ENCODE results near the gene RCN2.
"Not testable (repeated sequence)": the region's sequence is repeated elsewhere in the genome, so short reads cannot be mapped to it uniquely, and the experiment has no call there.

Gene RCN2

GRCh38 chr15:76935620-76936019, 4.1 kb downstream of the RCN2 start:
- no peak for DNase-seq

- no peak for DNase-seq
These were observed 5.1 kb downstream of the RCN2 start for GRCh38 chr15:76936671-76937070.

DNA sequence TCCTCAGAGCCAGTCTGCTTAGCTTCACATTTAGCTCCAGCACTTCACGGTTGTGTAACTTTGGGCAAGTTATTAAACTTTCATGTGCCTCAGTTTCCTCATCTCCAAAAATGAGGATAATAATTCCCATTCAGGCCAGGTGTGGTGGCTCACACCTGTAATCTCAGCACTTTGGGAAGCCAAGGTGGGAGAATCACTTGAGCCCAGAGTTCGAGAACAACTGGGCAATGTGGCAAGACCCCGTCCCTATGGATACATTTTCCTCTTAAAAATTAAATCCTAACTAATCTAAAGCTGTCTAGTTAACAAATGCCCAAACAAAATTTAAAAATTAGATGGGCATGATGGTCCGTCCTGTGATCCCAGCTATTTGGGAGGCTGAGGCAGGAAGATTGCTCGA, 7.2 kb downstream of the RCN2 start:
- DNase-seq = no peak

- DNase-seq = no peak
These were observed 8.2 kb downstream of the RCN2 start for GRCh38 chr15:76939715-76940114.

DNA sequence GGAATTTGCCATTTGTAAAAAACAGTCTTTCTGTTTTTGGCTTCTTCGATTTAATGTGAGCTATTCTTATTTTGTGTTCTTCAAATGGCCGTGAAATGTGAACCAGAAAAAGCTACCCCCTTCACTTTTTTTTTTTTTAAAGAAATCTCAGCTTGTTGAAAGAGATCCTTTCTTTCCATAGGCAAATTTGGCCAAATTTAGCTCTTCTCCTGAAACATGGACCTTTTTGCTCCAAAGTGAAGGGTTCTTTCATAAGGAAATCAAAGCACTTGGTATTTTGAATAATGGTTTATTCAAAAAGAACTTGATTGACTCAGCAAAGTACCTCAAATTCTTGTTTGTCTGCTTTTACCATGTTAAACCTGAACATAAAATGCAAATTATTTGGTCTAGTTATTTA, 10.1 kb downstream of the RCN2 start:
- no peak for DNase-seq

DNA sequence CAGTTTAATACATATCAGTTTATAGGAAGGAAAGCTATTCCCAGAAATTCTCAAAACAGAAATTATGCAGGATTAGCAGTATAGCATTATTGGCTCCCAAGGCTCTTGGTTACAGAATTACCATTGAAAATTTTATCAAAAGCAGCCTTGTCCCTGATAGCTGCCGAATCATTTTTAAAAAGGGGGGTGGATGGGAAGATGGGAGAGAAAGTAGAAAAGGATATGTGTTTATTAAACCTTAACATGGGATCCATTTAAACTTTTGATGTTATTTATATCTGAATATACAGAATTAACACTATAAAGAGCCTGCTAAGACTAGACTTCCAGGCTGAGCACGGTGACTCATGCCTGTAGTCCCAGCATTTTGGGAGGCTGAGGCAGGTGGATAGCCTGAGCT, 10.8 kb downstream of the RCN2 start:
- no peak for DNase-seq

DNA sequence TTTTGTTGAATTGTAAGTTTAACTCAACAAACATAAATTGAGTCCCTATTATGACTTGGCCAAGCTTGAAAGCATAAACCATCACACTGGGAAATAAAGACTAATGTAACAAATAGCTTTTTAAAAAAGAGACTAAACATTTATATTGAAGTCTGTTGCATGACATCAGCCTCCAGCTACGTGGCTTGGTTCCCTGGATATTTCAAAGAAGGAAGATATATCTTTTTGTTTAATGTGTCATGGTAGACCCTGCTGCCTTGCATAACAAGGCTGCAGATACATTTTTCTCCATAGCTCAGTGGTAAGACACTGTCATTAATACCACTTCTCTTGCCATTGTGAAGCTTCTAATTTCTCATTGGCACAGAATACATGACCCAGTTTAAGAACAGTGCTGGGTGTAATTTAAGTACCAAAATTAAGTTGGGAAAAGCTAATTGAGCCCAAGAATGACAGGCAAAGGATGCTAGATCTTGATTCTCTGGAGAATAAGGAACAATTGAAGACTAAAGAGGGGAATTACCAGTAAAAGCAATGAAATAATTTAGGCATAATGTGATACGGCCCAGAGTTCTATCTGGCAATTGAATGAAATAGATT, 14.0 kb downstream of the RCN2 start:
- no peak for DNase-seq

DNA sequence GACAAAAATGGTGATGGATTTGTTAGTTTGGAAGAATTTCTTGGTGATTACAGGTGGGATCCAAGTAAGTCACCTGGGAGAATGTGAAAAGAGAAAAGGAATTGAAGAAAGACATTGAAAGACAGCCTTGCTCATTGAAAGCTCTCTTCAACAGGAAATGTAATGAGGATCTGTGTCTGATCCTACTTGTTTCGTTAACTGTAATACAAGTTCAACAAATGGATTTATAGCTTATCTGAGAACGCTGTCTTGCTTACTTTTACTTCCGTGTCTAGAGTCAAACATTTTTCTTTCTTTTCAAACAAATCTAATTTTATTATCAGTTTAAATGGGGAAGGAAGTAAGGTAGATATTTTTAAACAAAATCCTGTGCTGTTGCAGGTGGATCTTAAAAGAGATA, 15.9 kb downstream of the RCN2 start:
- no peak for DNase-seq

DNA sequence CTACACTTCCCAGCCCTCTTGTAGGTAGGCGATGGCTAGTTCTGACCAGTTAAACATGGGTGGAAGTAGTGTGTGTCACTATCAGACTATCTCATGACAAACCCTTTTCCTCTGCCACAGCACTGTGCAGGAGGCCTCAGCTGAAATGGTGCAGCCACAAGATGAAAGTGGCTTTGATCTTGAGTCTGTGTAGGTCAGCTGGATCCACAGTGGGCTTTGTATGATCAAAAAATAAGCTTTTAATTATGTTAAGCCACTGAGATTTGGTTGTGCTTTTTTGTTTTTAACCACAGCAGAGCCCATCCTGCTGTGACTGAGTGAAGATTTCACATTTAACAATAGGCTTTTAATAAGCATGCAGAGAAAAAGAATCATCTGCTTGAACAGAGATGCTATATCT, 19.7 kb downstream of the RCN2 start:
- no peak for DNase-seq

GRCh38 chr15:76953913-76954312, 22.4 kb downstream of the RCN2 start:
- DNase-seq = no peak

- DNase-seq = no peak
These were observed 23.2 kb downstream of the RCN2 start for GRCh38 chr15:76954744-76955143.

DNA sequence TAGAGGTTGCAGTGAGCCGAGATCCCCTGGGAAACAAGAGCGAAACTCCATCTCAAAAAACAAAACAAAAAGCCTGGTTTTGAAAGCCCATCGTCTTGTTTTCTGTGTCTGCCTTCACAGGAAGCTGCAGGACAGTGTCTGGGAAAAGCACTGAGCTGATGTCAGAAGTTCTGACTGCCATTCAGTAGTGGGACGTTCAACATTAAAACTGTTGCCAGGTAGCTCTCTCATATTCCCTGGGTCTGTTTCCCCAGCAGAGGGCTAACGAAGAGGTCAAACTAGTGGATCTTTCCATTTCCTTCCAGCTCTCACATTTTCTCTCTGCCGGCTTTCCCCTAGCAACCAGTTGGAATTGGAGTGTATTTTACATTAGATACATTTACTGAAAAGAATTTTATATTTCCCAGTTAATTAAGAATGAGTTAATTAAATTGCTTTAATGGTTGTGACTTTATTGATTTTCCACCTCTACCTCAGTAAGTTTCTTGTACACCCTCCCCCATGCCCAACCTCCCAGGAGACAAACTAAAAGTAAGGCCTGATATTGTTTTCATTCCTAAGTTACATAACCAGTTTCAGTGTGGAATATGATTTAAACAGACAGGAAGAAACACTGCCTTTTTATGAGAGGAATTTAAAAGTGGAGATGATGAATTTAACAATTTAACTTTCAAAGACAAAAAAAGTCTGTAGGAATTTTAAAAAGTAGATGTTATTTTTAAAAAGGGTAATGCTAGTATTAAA, 29.9 kb downstream of the RCN2 start:
- DNase-seq = no peak

DNA sequence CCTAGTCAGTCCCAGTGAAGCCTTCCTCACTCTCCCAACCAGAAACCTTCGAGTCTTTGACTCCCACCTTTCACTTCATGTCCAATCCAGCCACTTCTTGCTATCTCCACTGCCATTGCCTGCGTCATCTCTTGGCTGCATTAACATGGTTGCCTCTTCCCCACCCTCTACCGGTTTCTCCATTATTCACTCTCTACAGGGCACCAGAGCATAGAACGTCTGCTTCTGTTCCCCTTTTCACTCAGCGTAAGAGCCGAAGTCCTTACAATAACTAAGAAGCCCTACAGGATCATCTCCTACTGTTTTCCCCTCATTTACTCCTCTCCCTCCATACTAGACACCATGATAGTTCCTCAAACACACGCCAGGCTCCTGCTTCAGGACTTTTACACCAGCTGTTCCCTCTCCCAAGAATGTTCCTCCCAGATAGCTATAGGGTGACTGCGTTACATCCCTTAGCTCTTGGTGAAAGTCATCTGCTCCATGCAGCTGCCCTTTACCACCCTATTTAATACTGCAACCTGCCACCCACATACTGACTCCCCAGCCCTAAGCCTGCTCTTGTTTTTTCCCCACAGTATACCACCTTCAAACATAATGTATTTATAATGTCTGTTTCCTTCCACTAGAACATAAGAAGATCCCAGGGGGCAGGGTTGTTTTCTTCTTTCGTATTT, 30.9 kb downstream of the RCN2 start:
- DNase-seq = no peak

DNA sequence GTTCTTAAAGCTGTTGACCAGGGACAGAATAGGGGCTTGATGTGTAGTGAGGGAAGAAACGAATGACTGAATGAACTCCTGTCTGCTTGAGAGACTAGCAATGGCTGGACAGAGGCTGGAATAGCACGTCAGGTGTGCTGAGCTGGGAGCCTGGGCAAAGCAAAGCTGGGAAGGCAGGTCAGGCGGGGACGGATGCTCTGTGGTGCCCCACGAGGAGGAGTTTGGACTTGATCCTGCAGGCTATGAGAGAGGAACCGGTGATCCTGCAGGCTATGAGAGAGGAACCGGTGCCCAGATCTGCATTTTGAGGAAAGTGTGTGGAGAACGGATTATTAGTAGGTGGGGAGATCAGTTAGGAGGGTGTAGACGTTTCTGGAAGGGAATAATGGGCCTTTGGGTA, 32.0 kb downstream of the RCN2 start:
- no peak for DNase-seq

- DNase-seq = no peak
These were observed 32.6 kb downstream of the RCN2 start for GRCh38 chr15:76964157-76964556.

DNA sequence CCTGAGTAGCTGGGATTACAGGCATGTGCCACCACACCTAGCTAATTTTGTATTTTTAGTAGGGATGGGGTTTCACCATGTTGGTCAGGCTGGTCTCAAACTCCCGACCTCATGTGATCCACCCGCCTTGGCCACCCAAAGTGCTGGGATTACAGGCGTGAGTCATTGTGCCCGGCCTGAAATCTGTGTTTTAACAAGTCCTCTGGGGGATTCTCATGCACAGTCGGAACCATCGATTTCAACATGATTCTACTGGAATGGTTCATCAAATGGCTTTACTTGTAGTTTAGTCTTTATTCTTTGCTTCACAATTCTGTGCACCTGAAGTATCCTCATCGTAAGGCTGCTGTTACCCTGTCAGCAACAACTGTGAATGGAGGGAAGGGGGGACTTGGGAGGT, 34.5 kb downstream of the RCN2 start:
- not testable (repeated sequence) for DNase-seq

- DNase-seq = no peak
These were observed 35.5 kb downstream of the RCN2 start for GRCh38 chr15:76967067-76967466.

- DNase-seq = no peak
These were observed 36.8 kb downstream of the RCN2 start for GRCh38 chr15:76968306-76968705.

GRCh38 chr15:76972389-76973361, 41.1 kb downstream of the RCN2 start:
- DNase-seq = no peak

GRCh38 chr15:76973362-76973743, 41.8 kb downstream of the RCN2 start:
- DNase-seq = no peak

DNA sequence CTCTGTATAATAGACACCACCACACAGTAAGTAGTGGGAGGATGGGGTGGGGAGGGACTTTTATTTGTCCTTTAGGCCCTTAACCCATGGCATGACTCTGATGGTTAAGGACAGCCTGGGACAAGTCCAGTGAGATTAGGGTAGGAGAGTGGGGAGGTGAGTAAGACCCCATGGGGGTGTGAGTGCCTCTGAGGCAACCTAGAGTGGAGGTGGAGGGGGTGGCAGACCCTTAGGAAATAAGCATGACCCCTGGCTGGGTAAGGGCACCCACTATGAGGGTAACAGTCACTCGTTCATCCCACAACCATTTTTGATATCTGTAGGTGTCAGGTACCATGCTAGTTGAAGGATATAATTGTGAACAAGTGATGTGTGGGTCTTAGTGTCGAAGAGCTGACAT, 42.4 kb downstream of the RCN2 start:
- DNase-seq = no peak

GRCh38 chr15:76974456-76975036, 43.0 kb downstream of the RCN2 start:
- DNase-seq = no peak

- no peak for DNase-seq
These were observed 44.6 kb downstream of the RCN2 start for GRCh38 chr15:76976141-76976540.
